ENCODE results near the gene VPS13C. TPM values are rescaled to one million over a fixed set of nuclear protein-coding genes. Genes with fewer than 3 reads are reported as not detected.
A peak's percentile ranks its signal among the peaks of the same experiment; 100 is the strongest.

The VPS13C gene
- total RNA-seq, 2 experiments from 2014 or later, result 44.6 to 52.4 TPM

- Mint-ChIP-seq H3K27ac (peak overlapping the region; percentile 65), H3K36me3 (no peaks in the 10 kb centered on the region), H3K4me3 (peak overlapping the region; percentile 75), H3K9me3 (no peaks in the 10 kb centered on the region), H3K4me1 (ENCODE audit: low read depth) (peaks cover 20% of the 10 kb centered on the region), H3K27me3 (peaks cover 17% of the 10 kb centered on the region)
- intact Hi-C loops (cut with micrococcal nuclease), result loop anchor here (1.0 to 10.0 kb wide), 3 partner anchors 8 to 1943 kb away; partner anchors contain the start of gene VPS13C
- DNase-seq, result peak; percentile 45
- ChIA-PET CTCF (interaction anchor here (0.9 to 5.6 kb wide), 4 partner anchors 8 to 234 kb away, joined by 4 to 43 read pairs (median 4); partner anchors contain the start of gene VPS13C), POLR2A (interaction anchor here (0.7 kb wide), 1 partner anchor 8 kb away, joined by 3 read pairs; the partner anchor contains the start of gene VPS13C)
These were observed 8.0 kb upstream of the VPS13C start for GRCh38 chr15:62068071-62068809.

GRCh38 chr15:62067448-62068044 is 7.3 kb upstream of the VPS13C start:
- peak; percentile 32 for DNase-seq
- ChIA-PET CTCF (interaction anchor here (1.4 to 5.6 kb wide), 3 partner anchors 7 to 233 kb away, joined by 4 to 43 read pairs (median 4); partner anchors contain the start of gene VPS13C), POLR2A (no interaction called here)
- Mint-ChIP-seq H3K36me3 (no peaks in the 10 kb centered on the region), H3K9me3 (no peaks in the 10 kb centered on the region), H3K27me3 (peaks cover 17% of the 10 kb centered on the region), H3K4me1 (ENCODE audit: low read depth) (peaks cover 25% of the 10 kb centered on the region), H3K4me3 (peak overlapping the region; percentile 69), H3K27ac (peak overlapping the region; percentile 21)
- intact Hi-C loops (cut with micrococcal nuclease), result loop anchor here (1.0 to 10.0 kb wide), 3 partner anchors 7 to 1943 kb away; partner anchors contain the start of gene VPS13C

GRCh38 chr15:62066663-62067447 is 6.6 kb upstream of the VPS13C start, which contains the start of gene C2CD4A:
C2CD4A (plus strand) TSS chr15:62066977; CDS start chr15:62067614, 637 bp downstream.
- peak; percentile 76 for DNase-seq
- CTCF ChIA-PET, result interaction anchor here (1.4 to 1.7 kb wide), 2 partner anchors 117 to 233 kb away, joined by 4 read pairs; no protein-coding TSS in a partner anchor
- peak within 1 kb of the TSS; percentile 21 for H3K27ac Mint-ChIP-seq
- H3K27me3 Mint-ChIP-seq, result peaks cover 17% of the 10 kb centered on the region
- peak within 1 kb of the TSS; percentile 69 for H3K4me3 Mint-ChIP-seq
- intact Hi-C loops (cut with micrococcal nuclease), result loop anchor here (10.0 kb wide), 1 partner anchor 1942 kb away; no protein-coding TSS in a partner anchor
- H3K36me3 Mint-ChIP-seq, result no peaks in the 10 kb centered on the region
- no peaks in the 10 kb centered on the region for H3K9me3 Mint-ChIP-seq
- peaks cover 32% of the 10 kb centered on the region for H3K4me1 Mint-ChIP-seq (ENCODE audit: low read depth)
- POLR2A ChIA-PET, result no interaction called here

GRCh38 chr15:62063825-62064635 is 3.8 kb upstream of the VPS13C start:
- Mint-ChIP-seq H3K4me3 (no peak overlapping the region), H3K9me3 (no peaks in the 10 kb centered on the region), H3K4me1 (ENCODE audit: low read depth) (peaks cover 39% of the 10 kb centered on the region), H3K36me3 (no peaks in the 10 kb centered on the region), H3K27me3 (peaks cover 16% of the 10 kb centered on the region), H3K27ac (no peak overlapping the region)
- no peak for DNase-seq
- ChIA-PET CTCF (interaction anchor here (0.6 to 1.0 kb wide), 2 partner anchors 59 to 254 kb away, joined by 3 read pairs; no protein-coding TSS in a partner anchor), POLR2A (no interaction called here)
- intact Hi-C loops (cut with micrococcal nuclease), result loop anchor here (10.0 kb wide), 1 partner anchor 1939 kb away; no protein-coding TSS in a partner anchor

- Mint-ChIP-seq H3K27me3 (peaks cover 2% of the 10 kb centered on the region), H3K36me3 (peaks cover 5% of the 10 kb centered on the region), H3K27ac (peak overlapping the region; percentile 90), H3K4me3 (peak overlapping the region; percentile 88), H3K4me1 (ENCODE audit: low read depth) (peaks cover 37% of the 10 kb centered on the region), H3K9me3 (no peaks in the 10 kb centered on the region)
- DNase-seq, result no peak
- CTCF ChIA-PET, result interaction anchor here (0.9 to 4.8 kb wide), 18 partner anchors 9 to 227 kb away, joined by 3 to 43 read pairs (median 4); no protein-coding TSS in a partner anchor
- POLR2A ChIA-PET, result interaction anchor here (0.7 to 1.5 kb wide), 5 partner anchors 8 to 124 kb away, joined by 3 to 5 read pairs (median 3); no protein-coding TSS in a partner anchor
- intact Hi-C loops (cut with micrococcal nuclease), result loop anchor here (1.0 to 10.0 kb wide), 3 partner anchors 7 to 1936 kb away; no protein-coding TSS in a partner anchor
These were observed 641 bp upstream of the VPS13C start for GRCh38 chr15:62060896-62061280.

GRCh38 chr15:62059816-62060112 is 483 bp downstream of the VPS13C start:
- Mint-ChIP-seq H3K4me3 (peak overlapping the region; percentile 88), H3K36me3 (peaks cover 7% of the 10 kb centered on the region), H3K9me3 (no peaks in the 10 kb centered on the region), H3K27me3 (no peaks in the 10 kb centered on the region), H3K4me1 (ENCODE audit: low read depth) (peaks cover 42% of the 10 kb centered on the region), H3K27ac (peak overlapping the region; percentile 90)
- POLR2A ChIA-PET, result interaction anchor here (1.1 to 1.5 kb wide), 4 partner anchors 14 to 122 kb away, joined by 3 to 5 read pairs (median 3); no protein-coding TSS in a partner anchor
- DNase-seq, result peak; percentile 77
- CTCF ChIA-PET, result interaction anchor here (0.6 to 4.8 kb wide), 15 partner anchors 10 to 330 kb away, joined by 3 to 43 read pairs (median 4); no protein-coding TSS in a partner anchor
- intact Hi-C loops (cut with micrococcal nuclease), result loop anchor here (1.0 to 10.0 kb wide), 2 partner anchors 9 to 1935 kb away; no protein-coding TSS in a partner anchor

GRCh38 chr15:62059108-62059815 is 985 bp downstream of the VPS13C start:
- DNase-seq, result no peak
- Mint-ChIP-seq H3K4me1 (ENCODE audit: low read depth) (peaks cover 47% of the 10 kb centered on the region), H3K4me3 (peak overlapping the region; percentile 88), H3K27ac (peak overlapping the region; percentile 90), H3K9me3 (no peaks in the 10 kb centered on the region), H3K36me3 (peaks cover 7% of the 10 kb centered on the region), H3K27me3 (no peaks in the 10 kb centered on the region)
- CTCF ChIA-PET, result interaction anchor here (1.6 to 4.8 kb wide), 2 partner anchors 11 to 62 kb away, joined by 5 to 43 read pairs; no protein-coding TSS in a partner anchor
- intact Hi-C loops (cut with micrococcal nuclease), result no loop called here
- POLR2A ChIA-PET, result interaction anchor here (1.1 kb wide), 1 partner anchor 94 kb away, joined by 3 read pairs; no protein-coding TSS in a partner anchor

- Mint-ChIP-seq H3K27ac (no peak overlapping the region), H3K36me3 (peaks cover 7% of the 10 kb centered on the region), H3K4me3 (peak overlapping the region; percentile 43), H3K9me3 (no peaks in the 10 kb centered on the region), H3K27me3 (no peaks in the 10 kb centered on the region), H3K4me1 (ENCODE audit: low read depth) (peaks cover 53% of the 10 kb centered on the region)
- DNase-seq, result no peak
- POLR2A ChIA-PET, result no interaction called here
- CTCF ChIA-PET, result interaction anchor here (4.8 kb wide), 1 partner anchor 12 kb away, joined by 43 read pairs; no protein-coding TSS in a partner anchor
- intact Hi-C loops (cut with micrococcal nuclease), result no loop called here
These were observed 1.8 kb downstream of the VPS13C start for GRCh38 chr15:62058327-62059028.

- intact Hi-C loops (cut with micrococcal nuclease), result no loop called here
- H3K4me1 Mint-ChIP-seq (ENCODE audit: low read depth), result peaks cover 54% of the 10 kb centered on the region
- no peak overlapping the region for H3K27ac Mint-ChIP-seq
- POLR2A ChIA-PET, result no interaction called here
- H3K9me3 Mint-ChIP-seq, result no peaks in the 10 kb centered on the region
- DNase-seq, result no peak
- no peak overlapping the region for H3K4me3 Mint-ChIP-seq
- H3K36me3 Mint-ChIP-seq, result peaks cover 7% of the 10 kb centered on the region
- no peaks in the 10 kb centered on the region for H3K27me3 Mint-ChIP-seq
- CTCF ChIA-PET, result no interaction called here
These were observed 2.8 kb downstream of the VPS13C start for GRCh38 chr15:62057341-62057980.
